HepG2 (cell line): ENCODE measurements around the gene CREBBP. TPM values are rescaled to one million over a fixed set of nuclear protein-coding genes. Genes with fewer than 3 reads are reported as not detected.

Experiments used
- ATAC-seq: fragments of 200-7000 bp; cut with Tn5 transposase; 3 replicates; pipeline ENCODE4 v1.9.1; 2020; ENCODE audit warnings: mild to moderate bottlenecking, moderate library complexity
- BruUV-seq: library from RNA; stranded (reverse); fragments of 400-500 nt; replicated peaks from 2 replicates; lab custom pipeline; 2021; lab: Mats Ljungman, UMichigan
- CTCF ChIA-PET: fragments of 300-600 bp; formaldehyde crosslinking; extraction: SDS; loops from one replicate; lab custom pipeline; 2021; ENCODE audit warnings: low total read pairs, inconsistent platforms, low intra/inter-chr PET ratio; lab: Yijun Ruan, JAX
- POLR2A ChIA-PET: fragments of 350-600 bp; sonication (Branson Sonifier 250); formaldehyde crosslinking; loops from one replicate; lab custom pipeline; 2020; ENCODE audit warnings: antibody characterized with exemption, inconsistent platforms; lab: Yijun Ruan, JAX
- DNase-seq: peaks from one replicate; pipeline ENCODE4 v3.0.0-alpha.2; 2015; ENCODE audit warnings: low spot score
- FAIRE-seq: peaks from 3 replicates; lab custom pipeline; 2011; peaks lifted over from hg19 to GRCh38; lab: Jason Lieb, UNC
- H2AFZ ChIP-seq: one replicate; pipeline ENCODE4 v1.6.1; 2011; ENCODE audit warnings: low read length, inconsistent platforms
- H3K27ac ChIP-seq: fragments of 300-600 bp; 3 replicates; pipeline ENCODE4 v1.8.0; 2011; ENCODE audit warnings: mixed run types, mild to moderate bottlenecking, mixed read lengths, low read length, inconsistent platforms; ENCODE audit not compliant: insufficient read depth; ENCODE audit errors: extremely low read length
- H3K27me3 ChIP-seq, 2 experiments: fragments of 200-600 bp in 1 of 2; 2 replicates in 1 of 2; 3 replicates in 1 of 2; pipeline versions ENCODE4 v1.6.0 to v1.8.0; 2011; ENCODE audit warnings: low read length in 2 of 2, mild to moderate bottlenecking in 2 of 2, moderate library complexity in 2 of 2, inconsistent platforms in 1 of 2; ENCODE audit not compliant: insufficient read depth in 2 of 2, control insufficient read depth in 1 of 2
- H3K36me3 ChIP-seq, 2 experiments: fragments of 200-600 bp in 1 of 2; replicated peaks in 1 of 2; 2 replicates in 1 of 2; 3 replicates in 1 of 2; pipeline versions ENCODE4 v1.5.1 to v1.8.0; 2011; ENCODE audit warnings: low read length in 2 of 2, inconsistent platforms in 1 of 2; ENCODE audit not compliant: insufficient read depth in 2 of 2, control insufficient read depth in 1 of 2
- H3K4me1 ChIP-seq: 2 replicates; pipeline ENCODE4 v1.5.1; 2012; ENCODE audit warnings: low read length, inconsistent platforms; ENCODE audit not compliant: insufficient read depth
- H3K4me2 ChIP-seq: 2 replicates; pipeline ENCODE4 v1.6.0; 2011; ENCODE audit warnings: low read depth, low read length, inconsistent platforms
- H3K4me3 ChIP-seq, 3 experiments: fragments of 200-600 bp in 1 of 3; sonication (generic), shearing (Covaris generic) in 1 of 3; replicated peaks in 1 of 3; 2 replicates each; pipeline ENCODE4 v1.5.1; 2011 to 2016; ENCODE audit warnings: low read length in 3 of 3, inconsistent platforms in 2 of 3, low read depth in 2 of 3, mild to moderate bottlenecking in 2 of 3, control low read depth in 1 of 3, mixed read lengths in 1 of 3; ENCODE audit not compliant: insufficient read depth in 1 of 3
- H3K79me2 ChIP-seq: one replicate; pipeline ENCODE4 v1.6.1; 2011; ENCODE audit warnings: low read length, inconsistent platforms; ENCODE audit not compliant: insufficient read depth
- H3K9ac ChIP-seq: 2 replicates; pipeline ENCODE4 v1.6.0; 2011; ENCODE audit warnings: mild to moderate bottlenecking, low read depth, low read length, inconsistent platforms; ENCODE audit not compliant: insufficient read depth
- H3K9me3 ChIP-seq: 2 replicates; pipeline ENCODE4 v1.5.1; 2012; ENCODE audit warnings: mild to moderate bottlenecking, low read length
- H4K20me1 ChIP-seq: 2 replicates; pipeline ENCODE4 v1.6.0; 2011; ENCODE audit warnings: inconsistent platforms, mild to moderate bottlenecking, low read length, moderate library complexity; ENCODE audit not compliant: insufficient read depth
- ELF4 ChIP-seq: sonication (generic); formaldehyde crosslinking; IDR thresholded peaks from 2 replicates; pipeline ENCODE4 v1.5.0; 2020; ENCODE audit warnings: missing genetic modification reagents, mild to moderate bottlenecking, moderate library complexity, borderline replicate concordance
- EZH2 ChIP-seq: conservative IDR thresholded peaks from 2 replicates; pipeline ENCODE4 v1.6.1; 2012; ENCODE audit warnings: mild to moderate bottlenecking, low read depth, low read length, moderate library complexity
- FOXK2 ChIP-seq: fragments of 450-650 bp; IDR thresholded peaks from 2 replicates; pipeline ENCODE4 v1.6.1; 2016
- RXRB ChIP-seq: IDR thresholded peaks from 2 replicates; pipeline ENCODE4 v1.6.1; 2016; ENCODE audit warnings: borderline replicate concordance, missing genetic modification reagents, missing compliant biosample characterization
- SMYD3 ChIP-seq: sonication (generic); formaldehyde crosslinking; IDR thresholded peaks from 2 replicates; pipeline ENCODE4 v1.8.1; 2023; ENCODE audit warnings: mild to moderate bottlenecking, missing genetic modification reagents
- ZFP36L1 ChIP-seq: sonication (generic); formaldehyde crosslinking; IDR thresholded peaks from 2 replicates; pipeline ENCODE4 v1.8.0; 2022; ENCODE audit warnings: mild to moderate bottlenecking, missing genetic modification reagents, moderate library complexity
- ZNF800 ChIP-seq: sonication (generic); formaldehyde crosslinking; IDR thresholded peaks from 2 replicates; pipeline ENCODE4 v1.4.0; 2020; ENCODE audit warnings: missing genetic modification reagents
- WGBS: methylation state at CpG from one replicate; pipeline ENCODE4 v1.1.6; 2017; ENCODE audit warnings: low lambda C conversion rate; 5-methylcytosine and 5-hydroxymethylcytosine counted together
- in situ Hi-C: cut with HindIII; loops from 2 replicates; pipeline ENCODE4 v1.10.0; 2017; ENCODE audit warnings: low pct_unique_long_range_greater_than_20kb; ENCODE audit not compliant: extremely low pct_ligation_motif_present
- intact Hi-C: fragments of 100-400 bp; cut with micrococcal nuclease; formaldehyde crosslinking; loops from one replicate; pipeline ENCODE4 v1.10.0; 2022; ENCODE audit not compliant: unreplicated experiment
- polyA plus RNA-seq, 8 experiments: library from polyadenylated mRNA; depleted of rRNA in 3 of 8; stranded (reverse) in 7 of 8; unstranded in 1 of 8; fragments of >200 nt; fragmentation: Illumina TruSeq in 4 of 8; extraction: Trizol in 4 of 8; gene quantifications; 2 replicates each; pipeline versions ENCODE4 v1.2.1 to v1.2.3, GENCODE V29; 2011 to 2016; ENCODE audit warnings: low read depth in 4 of 8, missing spikeins in 1 of 8, mixed read lengths in 1 of 8; ENCODE audit not compliant: insufficient read depth in 1 of 8
- total RNA-seq, 5 experiments: library from RNA; depleted of rRNA; stranded (reverse); fragments of >200 nt; fragmentation: Illumina TruSeq; extraction: Trizol; gene quantifications; 2 replicates each; pipeline ENCODE4 v1.2.3, GENCODE V29; 2016; ENCODE audit warnings: low read depth in 1 of 5

The CREBBP gene
- total and polyA plus RNA-seq, 2 of the 13 experiments (the other 11 are each of a cell fraction or from before 2014, with no cell fraction given): 5.3 to 10.4 TPM

- no peaks in the 10 kb centered on the region for H4K20me1 ChIP-seq
Measured at GRCh38 chr16:3904875-3905274, 24.4 kb upstream of the CREBBP start.

GRCh38 chr16:3890091-3890490 lies 9.6 kb upstream of the CREBBP start:
- no peak for FAIRE-seq
- H3K4me2 ChIP-seq: no peak overlapping the region
- CTCF ChIA-PET: no interaction called here
- TF ChIP-seq EZH2: no peak
- TF ChIP-seq SMYD3 (CRISPR knock-in tag): no peak
- TF ChIP-seq ZNF800: no peak
- TF ChIP-seq FOXK2: no peak
- no peak for TF ChIP-seq ELF4
- no peaks in the 10 kb centered on the region for H4K20me1 ChIP-seq
- ATAC-seq: no peak
- H2AFZ ChIP-seq: no peak overlapping the region
- no TSS peak for BruUV-seq
- in situ Hi-C loops: no loop called here
- H3K36me3 ChIP-seq: no peaks in the 10 kb centered on the region
- peaks cover under 1% of the 10 kb centered on the region; the same call in 1 of the 2 replicates for H3K4me1 ChIP-seq
- 50% methylated on average over 10 of the region's 10 CpGs for WGBS
- no peaks in the 10 kb centered on the region for H3K79me2 ChIP-seq
- H3K9ac ChIP-seq: no peak overlapping the region
- H3K27me3 ChIP-seq: no peaks in the 10 kb centered on the region
- no peak overlapping the region for H3K27ac ChIP-seq
- H3K9me3 ChIP-seq: peaks cover 3% of the 10 kb centered on the region
- intact Hi-C loops: no loop called here
- POLR2A ChIA-PET: no interaction called here
- DNase-seq: no peak
- no peak overlapping the region for H3K4me3 ChIP-seq

More at GRCh38 chr16:3904875-3905274, 24.4 kb upstream of the CREBBP start:
- ChIA-PET CTCF (no interaction called here), POLR2A (no interaction called here)
- TF ChIP-seq ZFP36L1 (CRISPR knock-in tag): no peak
- TF ChIP-seq RXRB (CRISPR knock-in tag): no peak
- no peak for ATAC-seq
- H3K4me1 ChIP-seq: peaks cover 7% of the 10 kb centered on the region; the same call in 1 of the 2 replicates
- no peaks in the 10 kb centered on the region for H3K36me3 ChIP-seq
- H2AFZ ChIP-seq: no peak overlapping the region
- WGBS: 44% methylated on average over 3 of the region's 3 CpGs
- H3K9ac ChIP-seq: no peak overlapping the region
- H3K4me2 ChIP-seq: no peak overlapping the region
- BruUV-seq: no TSS peak
- in situ Hi-C loops (no loop called here), intact Hi-C loops (no loop called here)
- no peak overlapping the region for H3K27ac ChIP-seq
- no peak for DNase-seq
- peaks cover 1 to 8% of the 10 kb centered on the region in 2 experiments; a peak in 3 of 5 replicates for H3K27me3 ChIP-seq
- H3K79me2 ChIP-seq: no peaks in the 10 kb centered on the region
- H3K4me3 ChIP-seq: no peak overlapping the region
- H3K9me3 ChIP-seq: no peaks in the 10 kb centered on the region
- FAIRE-seq: no peak
